ENCODE measurements around the gene IGSF21. TPM values are rescaled to one million over a fixed set of nuclear protein-coding genes. Genes with fewer than 3 reads are reported as not detected.
A peak's percentile ranks its signal among the peaks of the same experiment; 100 is the strongest.

The IGSF21 gene
- total and polyA plus RNA-seq, 10 of the 15 experiments (the other 5 are each of a cell fraction or from before 2014, with no cell fraction given): 0.03 to 0.49 TPM; not detected in 8

- TF ChIP-seq NKRF (conservative IDR thresholded peaks at IDR 0.05): no peak
- peak; percentile 72 to 85 (median 73) for TF ChIP-seq CTCF (IDR thresholded peaks at IDR 0.05 in 2 of 3, conservative IDR thresholded peaks at IDR 0.05 in 1 of 3; ENCODE audit: control insufficient read depth in 2 of 3, extremely low read depth in 1 of 3, insufficient read depth in 1 of 3, low read depth in 3 of 3, low read length in 3 of 3)
- TF ChIP-seq WRNIP1 (IDR thresholded peaks at IDR 0.05; ENCODE audit: borderline replicate concordance, low read depth, low read length): no peak
- no peak for TF ChIP-seq TCF7 (IDR thresholded peaks at IDR 0.05; ENCODE audit: borderline replicate concordance)
- TF ChIP-seq NFIC (IDR thresholded peaks at IDR 0.05; ENCODE audit: low read depth, low read length): no peak
- no peak for TF ChIP-seq ATF7 (IDR thresholded peaks at IDR 0.05; ENCODE audit: low read depth)
- TF ChIP-seq TCF12 (IDR thresholded peaks at IDR 0.05; ENCODE audit: low read depth, low read length): no peak
- peak; percentile 67 for TF ChIP-seq SMC3 (IDR thresholded peaks at IDR 0.05; ENCODE audit: borderline replicate concordance, low read length)
- no peak for TF ChIP-seq RCOR1 (conservative IDR thresholded peaks at IDR 0.05; ENCODE audit: low read depth, low read length)
Measured at GRCh38 chr1:18100491-18101063, 7.0 kb upstream of the IGSF21 start (continued).

All from GM12878 (cell line).